ENCODE measurements around the gene TSHZ2. TPM values are rescaled to one million over a fixed set of nuclear protein-coding genes. Genes with fewer than 3 reads are reported as not detected.

TSHZ2 gene
- total RNA-seq, 5 donors from 2014 or later (not counting 1 experiment from before 2014, with no cell fraction given) = 20.2 to 42.9 (median 25.8) TPM

GRCh38 chr20:52975803-52976531 lies 3.8 kb downstream of the TSHZ2 start:
- Histone ChIP-seq H3K27ac (ENCODE audit: low read length) (peak overlapping the region; percentile 63), H3K9me3 (no peaks in the 10 kb centered on the region), H3K36me3 (ENCODE audit: control insufficient read depth in 2 of 2, extremely low read depth in 1 of 2, insufficient read depth in 1 of 2, low read length in 1 of 2) (no peaks in the 10 kb centered on the region), H3K4me3 (ENCODE audit: control insufficient read depth in 1 of 2, extremely low read depth in 1 of 2, low read length in 1 of 2) (no peak overlapping the region), H3K4me1 (ENCODE audit: control insufficient read depth in 1 of 2, extremely low read depth in 1 of 2, insufficient read depth in 2 of 2, low read length in 2 of 2) (peaks cover 0 to 8% of the 10 kb centered on the region in 2 experiments), H3K27me3 (replicated peaks in 1 of 2; ENCODE audit: control insufficient read depth in 2 of 2, extremely low read depth in 1 of 2, insufficient read depth in 2 of 2, low read length in 1 of 2) (peaks cover 2 to 18% of the 10 kb centered on the region in 2 experiments)
- Mint-ChIP-seq H3K27me3 (peaks cover 9 to 24% of the 10 kb centered on the region in 2 donors), H3K4me3 (peak overlapping the region; percentile 89 to 99 (median 92)), H3K4me1 (peaks cover 29 to 69% (median 65%) of the 10 kb centered on the region in 3 donors), H3K9me3 (no peaks in the 10 kb centered on the region), H3K36me3 (no peaks in the 10 kb centered on the region), H3K27ac (peak overlapping the region; percentile 92 to 96)
- ChIA-PET CTCF (no interaction called here), POLR2A (interaction anchor here in 1 of 2 donors (3.0 to 3.4 kb wide), 2 partner anchors 25 to 566 kb away, joined by 16 to 32 read pairs; no protein-coding TSS in a partner anchor)
- DNase-seq (no peak), ATAC-seq (replicated peaks in 1 of 4) (no peak)
- WGBS (ENCODE audit: insufficient coverage) = no CpG with 5 or more reads among the region's 3 CpGs

- peaks cover 21 to 77% (median 66%) of the 10 kb centered on the region in 3 donors for H3K4me1 Mint-ChIP-seq
- Histone ChIP-seq H3K4me1 (ENCODE audit: control insufficient read depth in 1 of 2, extremely low read depth in 1 of 2, insufficient read depth in 2 of 2, low read length in 2 of 2) (peaks cover 0 to under 1% of the 10 kb centered on the region in 2 experiments), H3K27me3 (replicated peaks in 1 of 2; ENCODE audit: control insufficient read depth in 2 of 2, extremely low read depth in 1 of 2, insufficient read depth in 2 of 2, low read length in 1 of 2) (peaks cover 2 to 3% of the 10 kb centered on the region in 2 experiments), H3K36me3 (ENCODE audit: control insufficient read depth in 2 of 2, extremely low read depth in 1 of 2, insufficient read depth in 1 of 2, low read length in 1 of 2) (no peaks in the 10 kb centered on the region), H3K27ac (ENCODE audit: low read length) (no peak overlapping the region), H3K4me3 (ENCODE audit: control insufficient read depth in 1 of 2, extremely low read depth in 1 of 2, low read length in 1 of 2) (no peak overlapping the region), H3K9me3 (no peaks in the 10 kb centered on the region)
- ATAC-seq (replicated peaks in 1 of 4) (no peak), DNase-seq (no peak)
- CTCF ChIA-PET = no interaction called here
- peak overlapping the region; percentile 57 to 94 for H3K27ac Mint-ChIP-seq
- WGBS (ENCODE audit: insufficient coverage) = no CpG with 5 or more reads among the region's 2 CpGs
- no peaks in the 10 kb centered on the region for H3K9me3 Mint-ChIP-seq
- no peaks in the 10 kb centered on the region for H3K36me3 Mint-ChIP-seq
- H3K4me3 Mint-ChIP-seq = peak overlapping the region; percentile 39 to 47 (median 47)
- H3K27me3 Mint-ChIP-seq = peaks cover 0 to 11% of the 10 kb centered on the region in 2 donors
- POLR2A ChIA-PET = no interaction called here
Observed at GRCh38 chr20:52978851-52979250, 6.7 kb downstream of the TSHZ2 start.

- no peak for DNase-seq
- WGBS (ENCODE audit: insufficient coverage) = 100% methylated on average over 2 of the region's 8 CpGs
- no peaks in the 10 kb centered on the region for H3K9me3 Mint-ChIP-seq
- H3K9me3 ChIP-seq = no peaks in the 10 kb centered on the region
- no peaks in the 10 kb centered on the region for H3K36me3 ChIP-seq (ENCODE audit: control insufficient read depth in 2 of 2, extremely low read depth in 1 of 2, insufficient read depth in 1 of 2, low read length in 1 of 2)
- H3K27ac ChIP-seq (ENCODE audit: low read length) = no peak overlapping the region
- peak overlapping the region; percentile 12 to 94 for H3K27ac Mint-ChIP-seq
- ChIA-PET CTCF (no interaction called here), POLR2A (no interaction called here)
- no peak overlapping the region for H3K4me3 Mint-ChIP-seq
- peaks cover 0 to 7% of the 10 kb centered on the region in 2 donors for H3K27me3 Mint-ChIP-seq
- H3K4me1 ChIP-seq (ENCODE audit: control insufficient read depth in 1 of 2, extremely low read depth in 1 of 2, insufficient read depth in 2 of 2, low read length in 2 of 2) = peaks cover 0 to 9% of the 10 kb centered on the region in 2 experiments
- no peak overlapping the region for H3K4me3 ChIP-seq (ENCODE audit: control insufficient read depth in 1 of 2, extremely low read depth in 1 of 2, low read length in 1 of 2)
- H3K27me3 ChIP-seq (replicated peaks in 1 of 2; ENCODE audit: control insufficient read depth in 2 of 2, extremely low read depth in 1 of 2, insufficient read depth in 2 of 2, low read length in 1 of 2) = peaks cover 0 to 5% of the 10 kb centered on the region in 2 experiments
- H3K36me3 Mint-ChIP-seq = peaks cover 4% of the 10 kb centered on the region
- peaks cover 19 to 82% (median 58%) of the 10 kb centered on the region in 3 donors for H3K4me1 Mint-ChIP-seq
- no peak for ATAC-seq (replicated peaks in 1 of 4)
Observed at GRCh38 chr20:52981051-52981450, 8.9 kb downstream of the TSHZ2 start.

DNA sequence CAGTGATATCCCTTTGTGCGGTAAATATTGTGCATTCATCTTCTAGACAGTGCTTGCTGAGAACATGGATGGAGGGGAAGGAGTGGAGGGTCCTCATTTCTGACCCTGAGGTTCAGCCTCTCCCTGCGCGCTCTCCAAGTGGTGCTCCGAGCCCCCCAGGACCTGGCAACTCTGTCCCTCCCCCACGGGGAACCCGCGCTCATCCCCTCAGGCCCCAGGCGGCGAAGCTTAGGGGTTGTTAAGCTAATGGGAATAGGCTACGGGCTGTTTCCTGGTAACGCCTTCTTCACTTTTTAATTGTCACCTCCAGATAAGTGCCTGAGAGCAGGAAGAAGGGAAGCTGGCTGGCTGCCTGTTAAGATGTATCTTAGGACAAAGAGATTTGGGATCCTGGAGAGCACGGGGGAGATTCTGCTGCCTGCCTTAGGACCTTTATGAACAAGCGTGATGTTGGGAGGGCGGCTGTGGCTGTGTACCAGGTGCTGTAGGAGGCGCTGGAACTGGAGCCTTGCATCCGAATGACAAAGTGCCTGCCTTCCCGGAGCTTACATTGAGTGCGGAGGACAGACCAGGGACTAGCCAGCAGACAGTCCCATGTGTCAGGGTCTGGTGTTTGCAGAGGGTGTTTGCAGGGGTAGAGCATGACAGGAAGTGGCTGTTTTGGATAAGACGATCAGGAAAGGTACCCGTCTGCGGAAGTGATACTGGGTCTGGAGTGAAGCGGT lies 11.7 kb downstream of the TSHZ2 start:
- Histone ChIP-seq H3K4me1 (ENCODE audit: control insufficient read depth in 1 of 2, extremely low read depth in 1 of 2, insufficient read depth in 2 of 2, low read length in 2 of 2) (peaks cover 0 to 9% of the 10 kb centered on the region in 2 experiments), H3K27ac (ENCODE audit: low read length) (no peak overlapping the region), H3K4me3 (ENCODE audit: control insufficient read depth in 1 of 2, extremely low read depth in 1 of 2, low read length in 1 of 2) (no peak overlapping the region), H3K9me3 (no peaks in the 10 kb centered on the region), H3K36me3 (ENCODE audit: control insufficient read depth in 2 of 2, extremely low read depth in 1 of 2, insufficient read depth in 1 of 2, low read length in 1 of 2) (no peaks in the 10 kb centered on the region), H3K27me3 (replicated peaks in 1 of 2; ENCODE audit: control insufficient read depth in 2 of 2, extremely low read depth in 1 of 2, insufficient read depth in 2 of 2, low read length in 1 of 2) (peaks cover 0 to 5% of the 10 kb centered on the region in 2 experiments)
- Mint-ChIP-seq H3K4me1 (peaks cover 31 to 75% (median 38%) of the 10 kb centered on the region in 3 donors), H3K27me3 (peaks cover 0 to 7% of the 10 kb centered on the region in 2 donors), H3K27ac (peak overlapping the region; percentile 12 to 96), H3K9me3 (no peaks in the 10 kb centered on the region), H3K36me3 (peaks cover 4% of the 10 kb centered on the region), H3K4me3 (peak overlapping the region; percentile 48 to 77 (median 76))
- no peak for DNase-seq
- ATAC-seq (replicated peaks in 1 of 4) = peak; percentile 40 to 62 (median 50)
- POLR2A ChIA-PET = no interaction called here
- CTCF ChIA-PET = no interaction called here
- WGBS (ENCODE audit: insufficient coverage) = 50% methylated on average over 13 of the region's 22 CpGs

GRCh38 chr20:52984451-52984810 lies 12.3 kb downstream of the TSHZ2 start:
- Histone ChIP-seq H3K27me3 (replicated peaks in 1 of 2; ENCODE audit: control insufficient read depth in 2 of 2, extremely low read depth in 1 of 2, insufficient read depth in 2 of 2, low read length in 1 of 2) (peaks cover 0 to 5% of the 10 kb centered on the region in 2 experiments), H3K9me3 (no peaks in the 10 kb centered on the region), H3K4me1 (ENCODE audit: control insufficient read depth in 1 of 2, extremely low read depth in 1 of 2, insufficient read depth in 2 of 2, low read length in 2 of 2) (peaks cover 0 to 9% of the 10 kb centered on the region in 2 experiments), H3K4me3 (ENCODE audit: control insufficient read depth in 1 of 2, extremely low read depth in 1 of 2, low read length in 1 of 2) (no peak overlapping the region), H3K27ac (ENCODE audit: low read length) (no peak overlapping the region), H3K36me3 (ENCODE audit: control insufficient read depth in 2 of 2, extremely low read depth in 1 of 2, insufficient read depth in 1 of 2, low read length in 1 of 2) (no peaks in the 10 kb centered on the region)
- Mint-ChIP-seq H3K4me1 (peaks cover 31 to 70% (median 34%) of the 10 kb centered on the region in 3 donors), H3K36me3 (peaks cover 4% of the 10 kb centered on the region), H3K4me3 (peak overlapping the region; percentile 48 to 77 (median 76)), H3K27ac (peak overlapping the region; percentile 12 to 96), H3K27me3 (peaks cover 0 to 7% of the 10 kb centered on the region in 2 donors), H3K9me3 (no peaks in the 10 kb centered on the region)
- CTCF ChIA-PET = no interaction called here
- no peak for DNase-seq
- POLR2A ChIA-PET = no interaction called here
- WGBS (ENCODE audit: insufficient coverage) = 89% methylated on average over 8 of the region's 10 CpGs
- ATAC-seq (replicated peaks in 1 of 4) = no peak

DNA sequence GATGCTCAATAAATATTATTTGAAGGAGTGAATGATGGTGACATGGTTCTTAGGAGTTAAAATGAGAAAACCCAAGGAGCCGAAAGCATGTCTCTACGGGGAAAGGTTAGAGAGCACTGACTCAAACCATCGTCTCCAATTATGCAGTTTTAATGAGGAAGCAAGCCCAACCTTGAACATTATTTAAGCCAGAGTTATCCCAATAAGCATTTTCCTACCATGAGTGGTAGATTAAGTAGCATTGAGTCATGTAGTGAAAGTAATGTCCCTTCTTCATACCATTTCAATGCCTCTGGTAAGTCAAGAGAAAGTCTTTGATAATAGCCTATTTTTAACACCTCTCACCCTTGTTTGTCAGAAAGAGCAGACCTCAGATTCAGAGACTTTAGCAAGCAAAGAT lies 13.5 kb downstream of the TSHZ2 start:
- ChIA-PET CTCF (no interaction called here), POLR2A (no interaction called here)
- H3K4me3 Mint-ChIP-seq = no peak overlapping the region
- H3K27me3 Mint-ChIP-seq = peaks cover 0 to 7% of the 10 kb centered on the region in 2 donors
- Histone ChIP-seq H3K4me3 (ENCODE audit: control insufficient read depth in 1 of 2, extremely low read depth in 1 of 2, low read length in 1 of 2) (no peak overlapping the region), H3K36me3 (ENCODE audit: control insufficient read depth in 2 of 2, extremely low read depth in 1 of 2, insufficient read depth in 1 of 2, low read length in 1 of 2) (no peaks in the 10 kb centered on the region), H3K4me1 (ENCODE audit: control insufficient read depth in 1 of 2, extremely low read depth in 1 of 2, insufficient read depth in 2 of 2, low read length in 2 of 2) (peaks cover 0 to 9% of the 10 kb centered on the region in 2 experiments), H3K27ac (ENCODE audit: low read length) (no peak overlapping the region), H3K27me3 (replicated peaks in 1 of 2; ENCODE audit: control insufficient read depth in 2 of 2, extremely low read depth in 1 of 2, insufficient read depth in 2 of 2, low read length in 1 of 2) (peaks cover 0 to 5% of the 10 kb centered on the region in 2 experiments), H3K9me3 (no peaks in the 10 kb centered on the region)
- DNase-seq = no peak
- WGBS (ENCODE audit: insufficient coverage) = no CpG with 5 or more reads among the region's 3 CpGs
- H3K36me3 Mint-ChIP-seq = peaks cover 4% of the 10 kb centered on the region
- no peak overlapping the region for H3K27ac Mint-ChIP-seq
- no peak for ATAC-seq (replicated peaks in 1 of 4)
- peaks cover 22 to 62% (median 24%) of the 10 kb centered on the region in 3 donors for H3K4me1 Mint-ChIP-seq
- H3K9me3 Mint-ChIP-seq = no peaks in the 10 kb centered on the region

Measured in T-cell (primary cell).